GM08714 (cell line): ENCODE measurements around the gene TACSTD2.
"Not testable (repeated sequence)": the region's sequence is repeated elsewhere in the genome, so short reads cannot be mapped to it uniquely, and the experiment has no call there.

Experiments
- H3K4me3 ChIP-seq: fragments of 200-500 bp; sonication (Bioruptor generic); 2 replicates; pipeline ENCODE4 v1.5.1; 2014; ENCODE audit warnings: mild to moderate bottlenecking, low read length, inconsistent platforms
- ZNF274 ChIP-seq: IDR thresholded peaks from 2 replicates; pipeline ENCODE4 v1.6.1; 2012; ENCODE audit warnings: mild to moderate bottlenecking, low read depth, low read length

The TACSTD2 gene, protein sequence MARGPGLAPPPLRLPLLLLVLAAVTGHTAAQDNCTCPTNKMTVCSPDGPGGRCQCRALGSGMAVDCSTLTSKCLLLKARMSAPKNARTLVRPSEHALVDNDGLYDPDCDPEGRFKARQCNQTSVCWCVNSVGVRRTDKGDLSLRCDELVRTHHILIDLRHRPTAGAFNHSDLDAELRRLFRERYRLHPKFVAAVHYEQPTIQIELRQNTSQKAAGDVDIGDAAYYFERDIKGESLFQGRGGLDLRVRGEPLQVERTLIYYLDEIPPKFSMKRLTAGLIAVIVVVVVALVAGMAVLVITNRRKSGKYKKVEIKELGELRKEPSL

GRCh38 chr1:58576727-58577653 lies at the start of gene TACSTD2:
TSS of gene TACSTD2 (minus strand) at chr1:58577252. CDS start at chr1:58577156, 96 bp downstream.
- TF ChIP-seq ZNF274, result no peak
- peak within 1 kb of the TSS; percentile 21; the same call in 1 of the 2 replicates for H3K4me3 ChIP-seq

DNA sequence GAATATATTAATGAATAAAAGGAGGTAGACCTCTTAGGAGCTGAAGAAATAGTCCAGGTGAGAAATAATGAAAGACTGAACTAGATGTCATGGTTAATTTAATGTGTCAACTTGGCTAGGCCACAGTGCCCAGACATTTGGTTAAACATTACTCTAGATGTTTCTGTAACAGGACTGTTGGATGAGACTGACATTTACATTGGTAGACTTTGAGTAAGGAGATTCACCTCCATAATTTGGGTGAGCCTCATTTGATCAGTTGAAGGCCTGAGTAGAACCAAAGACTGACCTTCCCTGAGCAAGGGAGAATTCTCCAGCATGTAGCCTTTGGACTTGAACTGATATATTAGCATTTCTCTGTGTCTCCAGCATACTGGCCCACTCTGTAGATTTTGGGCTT lies 49.2 kb upstream of the TACSTD2 start:
- no peak overlapping the region for H3K4me3 ChIP-seq
- no peak for TF ChIP-seq ZNF274

GRCh38 chr1:58623259-58623658 lies 46.2 kb upstream of the TACSTD2 start:
- H3K4me3 ChIP-seq, result not testable (repeated sequence)

GRCh38 chr1:58622571-58622970 lies 45.5 kb upstream of the TACSTD2 start:
- TF ChIP-seq ZNF274, result no peak
- no peak overlapping the region for H3K4me3 ChIP-seq

DNA sequence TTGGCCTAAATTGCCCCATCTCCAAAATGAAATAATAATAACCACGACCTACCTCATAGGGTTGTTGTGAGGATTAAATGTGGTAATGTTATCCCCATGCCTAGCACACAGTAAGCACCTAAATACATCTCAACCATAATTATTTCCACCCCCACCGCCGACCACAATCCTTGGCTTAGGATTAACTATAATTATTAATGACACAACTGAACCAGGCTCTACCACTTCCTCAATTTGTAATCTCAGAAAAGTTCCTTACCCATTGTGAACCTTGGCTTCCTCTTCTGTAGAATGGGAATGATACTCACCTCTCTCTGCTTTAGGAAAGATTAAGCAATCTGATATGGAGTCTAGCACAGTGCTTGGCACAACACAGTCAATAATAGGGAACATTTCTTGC lies 44.3 kb upstream of the TACSTD2 start:
- TF ChIP-seq ZNF274, result no peak
- H3K4me3 ChIP-seq, result no peak overlapping the region

- no peak for TF ChIP-seq ZNF274
- no peak overlapping the region for H3K4me3 ChIP-seq
Observed at GRCh38 chr1:58620926-58621325, 43.9 kb upstream of the TACSTD2 start.

- no peak overlapping the region for H3K4me3 ChIP-seq
- no peak for TF ChIP-seq ZNF274
Observed at GRCh38 chr1:58620259-58620658, 43.2 kb upstream of the TACSTD2 start.

DNA sequence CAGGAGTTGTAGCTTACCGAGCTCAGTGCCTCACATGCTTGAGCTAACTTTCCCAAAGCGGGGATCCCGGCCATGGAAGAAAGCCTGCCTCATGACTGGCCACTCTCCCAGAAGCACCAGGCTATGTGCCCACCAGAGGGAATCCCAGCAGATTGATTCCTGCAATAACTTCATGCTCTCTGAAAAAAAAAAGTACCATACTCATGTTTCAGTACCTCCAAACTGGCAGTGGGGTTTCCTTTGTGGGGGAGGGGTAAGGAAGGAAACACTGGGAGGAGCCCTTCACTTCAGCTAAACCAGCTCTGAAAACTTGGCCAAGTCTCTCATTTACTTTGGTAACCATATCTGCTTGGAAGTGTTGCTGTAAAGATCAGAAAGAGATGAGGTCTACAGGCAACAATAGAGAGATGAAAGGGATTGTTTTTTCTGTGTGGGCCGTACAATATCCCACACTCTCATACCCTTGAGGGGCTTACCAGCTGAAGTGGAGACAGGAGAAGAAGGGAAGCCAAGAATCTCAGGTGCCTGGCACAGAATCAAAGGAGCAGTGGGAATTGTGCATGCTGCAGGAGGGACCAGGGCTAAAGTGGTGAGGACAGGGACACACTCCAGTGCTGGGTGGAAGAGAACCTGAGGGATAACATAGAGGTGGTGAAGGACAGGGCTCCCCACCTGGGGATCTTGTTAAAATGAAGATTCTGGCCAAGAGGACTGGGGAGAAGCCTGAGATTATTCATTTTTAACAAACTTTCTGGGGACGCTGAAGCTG lies 42.4 kb upstream of the TACSTD2 start:
- no peak for TF ChIP-seq ZNF274
- H3K4me3 ChIP-seq, result no peak overlapping the region

- H3K4me3 ChIP-seq, result no peak overlapping the region
- no peak for TF ChIP-seq ZNF274
Observed at GRCh38 chr1:58618303-58618702, 41.3 kb upstream of the TACSTD2 start.

DNA sequence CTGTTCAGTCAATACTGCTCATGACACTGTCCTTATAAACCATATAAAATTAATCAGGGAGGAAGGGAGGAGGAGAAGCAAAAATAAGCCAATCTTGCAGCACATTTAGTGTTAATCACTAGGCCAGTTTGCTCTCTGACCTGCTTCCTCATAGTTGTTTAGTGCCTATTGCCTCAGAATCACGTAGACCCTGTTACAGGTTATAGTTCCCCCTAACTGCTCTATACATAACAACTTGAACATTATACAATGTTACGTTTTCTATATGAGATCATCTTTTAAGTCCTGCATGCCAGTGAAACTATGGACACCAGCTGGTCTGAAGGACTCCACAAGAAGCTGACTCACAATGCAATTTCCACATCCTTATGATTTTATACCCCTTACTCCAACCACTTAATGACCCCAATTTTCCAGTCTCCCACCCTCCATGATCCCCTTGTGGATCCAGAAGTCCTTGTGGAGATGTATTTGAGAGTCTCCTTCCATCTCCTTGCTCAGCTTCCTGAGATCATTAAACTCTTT lies 34.9 kb upstream of the TACSTD2 start:
- H3K4me3 ChIP-seq, result no peak overlapping the region

GRCh38 chr1:58608945-58609344 lies 31.9 kb upstream of the TACSTD2 start:
- TF ChIP-seq ZNF274, result no peak
- H3K4me3 ChIP-seq, result no peak overlapping the region

More for the DNA sequence above, 34.9 kb upstream of the TACSTD2 start:
- TF ChIP-seq ZNF274, result no peak

- H3K4me3 ChIP-seq, result no peak overlapping the region
- no peak for TF ChIP-seq ZNF274
Observed at GRCh38 chr1:58608297-58608696, 31.2 kb upstream of the TACSTD2 start.

DNA sequence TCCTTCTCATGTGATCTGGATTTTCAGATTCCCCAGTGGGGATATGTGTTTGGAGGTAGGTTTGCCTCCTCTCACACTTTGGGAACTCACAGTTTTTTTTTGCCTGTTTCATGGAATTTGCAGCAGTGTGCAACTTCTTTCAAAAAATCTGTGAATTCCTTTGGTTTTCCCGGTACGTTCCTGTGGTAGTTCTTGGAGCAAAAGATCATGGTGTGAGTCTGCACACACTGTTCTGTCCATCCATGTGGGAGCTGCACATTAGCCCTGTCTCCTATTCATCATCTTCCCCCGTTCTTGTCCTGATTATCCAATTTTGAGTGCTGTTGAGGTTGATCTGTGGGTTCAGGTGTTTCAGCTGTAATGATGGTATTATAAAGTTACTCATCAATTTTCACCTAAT lies 30.3 kb upstream of the TACSTD2 start:
- TF ChIP-seq ZNF274, result no peak
- no peak overlapping the region for H3K4me3 ChIP-seq

- not testable (repeated sequence) for H3K4me3 ChIP-seq
Observed at GRCh38 chr1:58601921-58602320, 24.9 kb upstream of the TACSTD2 start.

DNA sequence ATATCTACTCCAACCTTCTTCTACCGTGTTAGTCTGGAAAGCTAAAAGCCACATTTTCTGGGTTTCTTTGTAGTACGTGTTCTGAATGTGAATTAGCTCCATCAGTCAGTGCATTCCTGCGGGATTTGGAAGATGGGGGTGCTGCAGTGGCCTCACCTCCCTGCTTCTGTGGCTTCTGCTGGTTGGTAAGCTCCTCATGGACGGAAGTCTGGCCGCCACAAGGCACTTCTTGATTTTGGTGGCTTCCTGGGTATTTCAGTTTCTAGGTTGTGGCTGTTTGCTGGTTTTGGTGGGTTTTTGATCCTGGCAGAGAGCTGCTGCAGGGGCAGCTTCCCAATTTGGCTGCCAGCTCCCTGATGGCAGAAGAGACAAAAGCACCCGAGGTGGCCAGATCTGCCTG lies 20.9 kb upstream of the TACSTD2 start:
- H3K4me3 ChIP-seq, result no peak overlapping the region
- TF ChIP-seq ZNF274, result no peak
